K562 (cell line): ENCODE measurements around the gene RPL27. TPM values are rescaled to one million over a fixed set of nuclear protein-coding genes. Genes with fewer than 3 reads are reported as not detected.

Source experiments
- ATAC-seq: fragments of 200-7000 bp; cut with Tn5 transposase; 3 replicates; pipeline ENCODE4 v1.9.1; 2020; ENCODE audit warnings: moderate library complexity
- BruUV-seq: library from RNA; stranded (reverse); fragments of 400-500 nt; replicated peaks from 2 replicates; lab custom pipeline; 2021; lab: Mats Ljungman, UMichigan
- CTCF ChIA-PET: fragments of 300-600 bp; formaldehyde crosslinking; extraction: SDS; loops from one replicate; lab custom pipeline; 2021; ENCODE audit warnings: low intra/inter-chr PET ratio; lab: Yijun Ruan, JAX
- POLR2A ChIA-PET: fragments of 300-600, 350-650 bp; sonication (Branson Sonifier 250); formaldehyde crosslinking; extraction: SDS; loops from one replicate; lab custom pipeline; 2021; ENCODE audit warnings: antibody characterized with exemption, inconsistent platforms; lab: Yijun Ruan, JAX
- DNase-seq, 4 experiments: peaks; one replicate each; pipeline versions ENCODE4 v3.0.0 to v3.0.0-alpha.2; 2011 to 2018; ENCODE audit warnings: low spot score in 3 of 4, mixed read lengths in 3 of 4; ENCODE audit errors: extremely low read depth in 1 of 4
- FAIRE-seq: peaks from 2 replicates; lab custom pipeline; 2011; peaks lifted over from hg19 to GRCh38; lab: Jason Lieb, UNC
- H2AFZ ChIP-seq: 2 replicates; pipeline ENCODE4 v1.6.0; 2011; ENCODE audit warnings: low read depth, low read length, control low read depth, inconsistent platforms
- H3K27ac ChIP-seq: fragments of 200-600 bp; 3 replicates; pipeline ENCODE4 v1.8.0; 2011; ENCODE audit warnings: low read depth, mild to moderate bottlenecking, control low read depth, inconsistent platforms, low read length, moderate library complexity, mixed read lengths; ENCODE audit errors: extremely low read depth
- H3K27me3 ChIP-seq, 2 experiments: fragments of 300-600 bp in 1 of 2; 2 replicates in 1 of 2; 3 replicates in 1 of 2; pipeline versions ENCODE4 v1.6.0 to v1.8.0; 2011; ENCODE audit warnings: inconsistent platforms in 2 of 2, low read length in 2 of 2, mild to moderate bottlenecking in 1 of 2, mixed read lengths in 1 of 2, moderate library complexity in 1 of 2; ENCODE audit not compliant: control insufficient read depth in 2 of 2, insufficient read depth in 2 of 2
- H3K36me3 ChIP-seq: fragments of 300-600 bp; 3 replicates; pipeline ENCODE4 v1.8.0; 2011; ENCODE audit warnings: mild to moderate bottlenecking, low read length, inconsistent platforms; ENCODE audit not compliant: control insufficient read depth, insufficient read depth
- H3K4me1 ChIP-seq, 2 experiments: fragments of 200-600 bp in 1 of 2; replicated peaks in 1 of 2; 2 replicates in 1 of 2; 3 replicates in 1 of 2; pipeline versions ENCODE4 v1.5.1 to v1.8.0; 2011; ENCODE audit warnings: inconsistent platforms in 2 of 2, low read length in 2 of 2, mild to moderate bottlenecking in 1 of 2, mixed read lengths in 1 of 2, moderate library complexity in 1 of 2; ENCODE audit not compliant: control insufficient read depth in 2 of 2, insufficient read depth in 2 of 2
- H3K4me2 ChIP-seq: 2 replicates; pipeline ENCODE4 v1.6.1; 2011; ENCODE audit warnings: low read length, control low read depth, inconsistent platforms, mixed read lengths; ENCODE audit not compliant: insufficient read depth
- H3K4me3 ChIP-seq: fragments of 200-600 bp; sonication (generic), shearing (Covaris generic); 2 replicates; pipeline ENCODE4 v1.5.1; 2016; ENCODE audit warnings: control low read depth, inconsistent platforms
- H3K79me2 ChIP-seq: fragments of 200-600 bp; 3 replicates; pipeline ENCODE4 v1.8.0; 2011; ENCODE audit warnings: low read length, inconsistent platforms; ENCODE audit not compliant: control insufficient read depth, insufficient read depth
- H3K9ac ChIP-seq, 2 experiments: 2 replicates each; pipeline versions ENCODE4 v1.6.0 to v1.6.1; 2011; ENCODE audit warnings: low read depth in 2 of 2, low read length in 2 of 2, control low read depth in 1 of 2, inconsistent platforms in 1 of 2, mild to moderate bottlenecking in 1 of 2, mixed read lengths in 1 of 2; ENCODE audit not compliant: insufficient read depth in 1 of 2
- H3K9me1 ChIP-seq: one replicate; pipeline ENCODE4 v1.6.0; 2011; ENCODE audit warnings: inconsistent platforms, mild to moderate bottlenecking, low read length, moderate library complexity; ENCODE audit not compliant: control insufficient read depth, insufficient read depth
- H3K9me3 ChIP-seq: replicated peaks from 2 replicates; pipeline ENCODE4 v1.5.1; 2011; ENCODE audit warnings: low read depth, low read length, inconsistent platforms; ENCODE audit not compliant: control insufficient read depth, insufficient read depth
- H4K20me1 ChIP-seq: replicated peaks from 2 replicates; pipeline ENCODE4 v1.6.1; 2011; ENCODE audit warnings: low read length, inconsistent platforms, mixed read lengths; ENCODE audit not compliant: control insufficient read depth, insufficient read depth
- ADNP ChIP-seq: fragments of 200-800 bp; sonication (Bioruptor generic); IDR thresholded peaks from 2 replicates; pipeline ENCODE4 v1.6.1; 2016; ENCODE audit warnings: missing genetic modification characterization, missing compliant biosample characterization
- BRCA1 ChIP-seq, 2 experiments: fragments of 450-650 bp in 1 of 2; sonication (generic) in 1 of 2; formaldehyde crosslinking in 1 of 2; IDR thresholded peaks; 2 replicates each; pipeline versions ENCODE4 v1.5.0 to v1.6.1; 2017 to 2020; ENCODE audit warnings: mild to moderate bottlenecking in 1 of 2, missing genetic modification reagents in 1 of 2
- CEBPG ChIP-seq, 3 experiments: fragments of 200-800 bp in 1 of 3; sonication (Bioruptor generic) in 1 of 3; sonication (generic) in 1 of 3; formaldehyde crosslinking in 1 of 3; IDR thresholded peaks in 2 of 3; conservative IDR thresholded peaks in 1 of 3; 2 replicates each; pipeline versions ENCODE4 v1.6.1 to v1.8.0; 2016 to 2022; ENCODE audit warnings: missing compliant biosample characterization in 2 of 3, missing genetic modification characterization in 2 of 3, mild to moderate bottlenecking in 1 of 3, missing genetic modification reagents in 1 of 3
- EWSR1 ChIP-seq: fragments of 450-650 bp; IDR thresholded peaks from 2 replicates; pipeline ENCODE4 v1.6.1; 2018; ENCODE audit warnings: borderline replicate concordance, mild to moderate bottlenecking, low read depth, moderate library complexity; ENCODE audit not compliant: partially characterized antibody
- HIVEP1 ChIP-seq: fragments of 250-450 bp; sonication (Bioruptor Pico); IDR thresholded peaks from 2 replicates; pipeline ENCODE4 v1.4.0; 2020; ENCODE audit warnings: mild to moderate bottlenecking
- RFX7 ChIP-seq: fragments of 250-450 bp; sonication (Bioruptor Pico); IDR thresholded peaks from 2 replicates; pipeline ENCODE4 v1.5.1; 2021; ENCODE audit warnings: mild to moderate bottlenecking
- WHSC1 ChIP-seq: IDR thresholded peaks from one replicate; pipeline ENCODE4 v1.6.1; 2012; ENCODE audit warnings: low read length, control low read depth, inconsistent platforms
- ZBTB40 ChIP-seq, 2 experiments: fragments of 450-650 bp in 1 of 2; sonication (generic) in 1 of 2; formaldehyde crosslinking in 1 of 2; IDR thresholded peaks; 2 replicates each; pipeline versions ENCODE4 v1.7.1 to v1.9.0; 2016 to 2022; ENCODE audit warnings: inconsistent platforms in 1 of 2, mild to moderate bottlenecking in 1 of 2, missing genetic modification reagents in 1 of 2
- ZBTB43 ChIP-seq: sonication (generic); formaldehyde crosslinking; IDR thresholded peaks from 2 replicates; pipeline ENCODE4 v1.8.0; 2023; ENCODE audit warnings: mild to moderate bottlenecking, missing genetic modification reagents
- ZNF77 ChIP-seq: fragments of 250-450 bp; sonication (Bioruptor Pico); IDR thresholded peaks from 2 replicates; pipeline ENCODE4 v1.5.0; 2020
- whole genome bisulfite sequencing: fragments of 100-300 bp; shearing (Covaris generic); methylation state at CpG from one replicate; pipeline ENCODE4 v1.1.6; 2016; ENCODE audit warnings: low coverage, mixed read lengths; ENCODE audit not compliant: insufficient coverage; ENCODE audit errors: missing lambda C conversion rate; 5-methylcytosine and 5-hydroxymethylcytosine counted together
- in situ Hi-C: fragments of 300-500 bp; cut with MboI; formaldehyde crosslinking; loops from 4 replicates; pipeline ENCODE4 v1.15.0; 2018; ENCODE audit warnings: inconsistent platforms, mixed read lengths
- intact Hi-C: fragments of 100-400 bp; cut with micrococcal nuclease; formaldehyde crosslinking; loops from 2 replicates; pipeline ENCODE4 v1.14.2; 2022
- polyA plus RNA-seq, 8 experiments: library from polyadenylated mRNA; depleted of rRNA in 4 of 8; stranded (reverse) in 5 of 8; unstranded in 3 of 8; fragments of >200 nt; fragmentation: Nextera tagmentation in 2 of 8; fragmentation: Illumina TruSeq in 1 of 8; extraction: Ambion mirVana in 2 of 8; extraction: Trizol in 1 of 8; gene quantifications; 2 replicates each; pipeline versions ENCODE4 v1.2.1 to v1.2.3, GENCODE V29; 2011 to 2014; ENCODE audit warnings: inconsistent platforms in 1 of 8, missing spikeins in 1 of 8
- total RNA-seq, 7 experiments: library from RNA; depleted of rRNA in 6 of 7; stranded (reverse); fragments of >200 nt in 6 of 7; fragmentation: Illumina TruSeq in 2 of 7; extraction: Trizol in 2 of 7; gene quantifications; 2 replicates each; pipeline versions ENCODE4 v1.2.1 to v1.2.3, GENCODE V29; 2011 to 2021; ENCODE audit warnings: low replicate concordance in 1 of 7

The RPL27 gene
- total and polyA plus RNA-seq, 9 of the 15 experiments (the other 6 are each of a cell fraction or from before 2014, with no cell fraction given), result 1,539 to 6,155 (median 3,710) TPM

- H3K4me3 ChIP-seq, result no peak overlapping the region
- H3K9ac ChIP-seq, result peak overlapping the region; percentile 66 to 86
- no peaks in the 10 kb centered on the region for H3K27me3 ChIP-seq
- DNase-seq (peak in 1 of 4 experiments; percentile 57), FAIRE-seq (peak; percentile 76), ATAC-seq (peak; percentile 15)
- H4K20me1 ChIP-seq, result peaks cover 10% of the 10 kb centered on the region; the same call in 1 of the 2 replicates
- in situ Hi-C loops (no loop called here), intact Hi-C loops (no loop called here)
- 27% methylated on average over 6 of the region's 6 CpGs for WGBS
- peak overlapping the region; percentile 58; the same call in 1 of the 2 replicates for H2AFZ ChIP-seq
- H3K4me2 ChIP-seq, result peak overlapping the region; percentile 62
- H3K36me3 ChIP-seq, result peaks cover 39% of the 10 kb centered on the region; the same call in 2 of the 3 replicates
- POLR2A ChIA-PET, result interaction anchor here (0.7 to 6.7 kb wide), 9 partner anchors 8 to 348 kb away, joined by 3 to 79 read pairs (median 4); partner anchors contain the start of gene RPL27
- CTCF ChIA-PET, result interaction anchor here (0.6 kb wide), 1 partner anchor 13 kb away, joined by 3 read pairs; the partner anchor contains the start of gene IFI35
- H3K79me2 ChIP-seq, result peaks cover 40% of the 10 kb centered on the region
- peak overlapping the region; percentile 83 for H3K27ac ChIP-seq
- H3K9me1 ChIP-seq, result peaks cover 10% of the 10 kb centered on the region
- H3K4me1 ChIP-seq, result peaks cover 27 to 60% of the 10 kb centered on the region in 2 experiments
- BruUV-seq, result TSS peak; percentile 47
- H3K9me3 ChIP-seq, result no peaks in the 10 kb centered on the region
- no peak for TF ChIP-seq ZNF77 (CRISPR knock-in tag)
- no peak for TF ChIP-seq ZBTB43
- no peak for TF ChIP-seq BRCA1 (IDR thresholded peaks at IDR 0.05)
- no peak for TF ChIP-seq BRCA1 (CRISPR knock-in tag; IDR thresholded peaks at IDR 0.05)
- TF ChIP-seq WHSC1, result no peak
- no peak for TF ChIP-seq ADNP (tag)
- no peak for TF ChIP-seq RFX7 (CRISPR knock-in tag)
- no peak for TF ChIP-seq EWSR1
- peak; percentile 31; the same call in 1 of the 2 replicates for TF ChIP-seq ZBTB40 (IDR thresholded peaks at IDR 0.05)
- TF ChIP-seq ZBTB40 (CRISPR knock-in tag; IDR thresholded peaks at IDR 0.05), result no peak
- no peak for TF ChIP-seq HIVEP1 (CRISPR knock-in tag)
- peak; percentile 32; the same call in 1 of the 2 replicates for TF ChIP-seq CEBPG (CRISPR knock-in tag; IDR thresholded peaks at IDR 0.05)
- TF ChIP-seq CEBPG (tag; conservative IDR thresholded peaks at IDR 0.05 in 1 of 2, IDR thresholded peaks at IDR 0.05 in 1 of 2), result no peak; a peak in 1 of 4 replicates
Measured at GRCh38 chr17:43020030-43020621, 21.9 kb downstream of the RPL27 start.
